RWPE2 (cell line): Measurements from ENCODE around the gene IYD.

Experiments used
- ATAC-seq: fragments of 200-7000 bp; cut with Tn5 transposase; 3 replicates; pipeline ENCODE4 v1.9.1; 2021; ENCODE audit warnings: low read depth
- DNase-seq: peaks from one replicate; pipeline ENCODE4 v3.0.0-alpha.2; 2020; ENCODE audit warnings: low spot score
- H3K27ac ChIP-seq: fragments of 450-650 bp; 2 replicates; pipeline ENCODE4 v1.5.1; 2017; ENCODE audit warnings: mild to moderate bottlenecking; ENCODE audit not compliant: poor library complexity, severe bottlenecking
- H3K27me3 ChIP-seq: fragments of 250-450 bp; sonication (Bioruptor Pico); 2 replicates; pipeline ENCODE4 v1.5.1; 2021; ENCODE audit warnings: mild to moderate bottlenecking, moderate library complexity; ENCODE audit not compliant: insufficient read depth, poor library complexity, severe bottlenecking
- H3K36me3 ChIP-seq: fragments of 250-450 bp; sonication (Bioruptor Pico); 2 replicates; pipeline ENCODE4 v1.5.1; 2020; ENCODE audit warnings: low read depth, mild to moderate bottlenecking, moderate library complexity
- H3K4me1 ChIP-seq: fragments of 250-450 bp; sonication (Bioruptor Pico); 2 replicates; pipeline ENCODE4 v1.5.1; 2021; ENCODE audit warnings: mild to moderate bottlenecking, moderate library complexity; ENCODE audit not compliant: insufficient read depth, poor library complexity, severe bottlenecking
- H3K4me3 ChIP-seq: fragments of 250-450 bp; sonication (Bioruptor Pico); 2 replicates; pipeline ENCODE4 v1.5.1; 2021; ENCODE audit warnings: mild to moderate bottlenecking, moderate library complexity; ENCODE audit not compliant: severe bottlenecking
- H3K9me3 ChIP-seq: fragments of 250-450 bp; sonication (Bioruptor Pico); 2 replicates; pipeline ENCODE4 v1.5.1; 2021; ENCODE audit warnings: mild to moderate bottlenecking, moderate library complexity; ENCODE audit not compliant: severe bottlenecking
- CTCF ChIP-seq: fragments of 450-650 bp; IDR thresholded peaks from one replicate; pipeline ENCODE4 v1.5.1; 2017; ENCODE audit warnings: mild to moderate bottlenecking, moderate library complexity; ENCODE audit not compliant: poor library complexity, severe bottlenecking

Gene IYD

GRCh38 chr6:150377211-150377781, 8.5 kb downstream of the IYD start:
- Histone ChIP-seq H3K36me3 (no peaks in the 10 kb centered on the region; the same call in 1 of the 2 replicates), H3K4me1 (no peaks in the 10 kb centered on the region), H3K27ac (no peak overlapping the region), H3K4me3 (no peak overlapping the region), H3K9me3 (no peaks in the 10 kb centered on the region), H3K27me3 (no peaks in the 10 kb centered on the region)
- DNase-seq, result no peak
- no peak for TF ChIP-seq CTCF
- no peak for ATAC-seq

GRCh38 chr6:150380256-150380655, 11.4 kb downstream of the IYD start:
- no peak overlapping the region for H3K4me3 ChIP-seq
- H3K9me3 ChIP-seq, result no peaks in the 10 kb centered on the region
- no peak overlapping the region for H3K27ac ChIP-seq
- DNase-seq (no peak), ATAC-seq (no peak)
- no peaks in the 10 kb centered on the region for H3K27me3 ChIP-seq
- no peaks in the 10 kb centered on the region; the same call in 1 of the 2 replicates for H3K36me3 ChIP-seq
- no peaks in the 10 kb centered on the region for H3K4me1 ChIP-seq
- no peak for TF ChIP-seq CTCF

- no peak overlapping the region for H3K4me3 ChIP-seq
- no peaks in the 10 kb centered on the region for H3K9me3 ChIP-seq
- no peaks in the 10 kb centered on the region for H3K27me3 ChIP-seq
- H3K36me3 ChIP-seq, result no peaks in the 10 kb centered on the region; the same call in 1 of the 2 replicates
- ATAC-seq, result no peak
- no peak for TF ChIP-seq CTCF
- no peaks in the 10 kb centered on the region for H3K4me1 ChIP-seq
- no peak overlapping the region for H3K27ac ChIP-seq
- no peak for DNase-seq
These were observed 13.4 kb downstream of the IYD start for GRCh38 chr6:150382171-150382570.

- H3K27me3 ChIP-seq, result no peaks in the 10 kb centered on the region
- H3K36me3 ChIP-seq, result no peaks in the 10 kb centered on the region
- ATAC-seq (no peak), DNase-seq (no peak)
- no peaks in the 10 kb centered on the region for H3K9me3 ChIP-seq
- H3K4me1 ChIP-seq, result no peaks in the 10 kb centered on the region
- H3K4me3 ChIP-seq, result no peak overlapping the region
- no peak for TF ChIP-seq CTCF
- H3K27ac ChIP-seq, result no peak overlapping the region
These were observed 22.6 kb downstream of the IYD start for GRCh38 chr6:150391414-150391813.

- Histone ChIP-seq H3K36me3 (no peaks in the 10 kb centered on the region), H3K27me3 (no peaks in the 10 kb centered on the region), H3K9me3 (no peaks in the 10 kb centered on the region), H3K27ac (no peak overlapping the region), H3K4me1 (no peaks in the 10 kb centered on the region), H3K4me3 (no peak overlapping the region)
- DNase-seq, result no peak
- ATAC-seq, result no peak; the same call in 2 of the 3 replicates
- TF ChIP-seq CTCF, result no peak
These were observed 23.1 kb downstream of the IYD start for GRCh38 chr6:150391890-150392289.
